ENCODE measurements around the gene PEX10.

DNA sequence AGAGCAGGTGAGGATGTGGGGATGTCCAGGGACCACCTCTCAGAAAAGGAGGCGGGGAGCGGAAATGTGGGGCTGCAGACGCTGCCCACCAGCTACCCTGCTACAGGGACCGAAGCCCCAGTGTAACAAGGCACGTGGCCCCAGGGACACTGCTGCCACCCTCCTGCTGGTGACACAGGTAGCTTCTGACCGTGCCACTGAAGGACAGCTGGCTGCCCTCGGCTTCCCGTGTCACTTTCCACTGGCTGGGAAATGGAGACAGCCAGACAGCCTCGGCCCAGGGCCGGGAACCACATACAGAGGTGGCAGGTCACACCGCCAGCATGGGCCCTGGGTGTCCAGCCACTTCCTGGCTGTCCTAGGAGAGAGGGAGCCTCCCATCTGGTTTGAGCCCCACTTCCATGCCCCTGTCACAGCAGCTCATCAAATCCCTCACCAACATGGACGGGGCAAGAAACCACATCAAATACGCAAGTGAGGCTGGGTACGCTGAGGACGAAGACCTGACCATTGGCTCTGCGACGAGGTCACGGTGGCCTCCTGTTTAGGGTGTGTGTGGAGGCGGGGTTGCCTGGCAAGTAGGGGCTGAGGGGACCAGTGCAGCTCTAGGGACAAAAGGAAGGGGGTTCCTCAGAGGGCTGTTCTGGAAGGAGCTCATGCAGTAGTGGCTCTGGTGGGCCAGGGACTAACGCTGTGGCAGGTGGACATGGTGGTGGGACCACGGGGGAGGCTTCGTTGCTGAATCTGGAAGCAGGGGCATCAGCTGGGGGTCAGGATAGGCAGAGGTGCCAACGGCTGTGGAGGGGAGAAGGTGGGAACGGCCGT, 5.0 kb downstream of the PEX10 start:
- TF ChIP-seq RAD21 (IDR thresholded peaks at IDR 0.05 in 1 of 2, conservative IDR thresholded peaks at IDR 0.05 in 1 of 2; ENCODE audit: low read depth in 2 of 2, low read length in 2 of 2): no peak
- TF ChIP-seq, protein P1, sequence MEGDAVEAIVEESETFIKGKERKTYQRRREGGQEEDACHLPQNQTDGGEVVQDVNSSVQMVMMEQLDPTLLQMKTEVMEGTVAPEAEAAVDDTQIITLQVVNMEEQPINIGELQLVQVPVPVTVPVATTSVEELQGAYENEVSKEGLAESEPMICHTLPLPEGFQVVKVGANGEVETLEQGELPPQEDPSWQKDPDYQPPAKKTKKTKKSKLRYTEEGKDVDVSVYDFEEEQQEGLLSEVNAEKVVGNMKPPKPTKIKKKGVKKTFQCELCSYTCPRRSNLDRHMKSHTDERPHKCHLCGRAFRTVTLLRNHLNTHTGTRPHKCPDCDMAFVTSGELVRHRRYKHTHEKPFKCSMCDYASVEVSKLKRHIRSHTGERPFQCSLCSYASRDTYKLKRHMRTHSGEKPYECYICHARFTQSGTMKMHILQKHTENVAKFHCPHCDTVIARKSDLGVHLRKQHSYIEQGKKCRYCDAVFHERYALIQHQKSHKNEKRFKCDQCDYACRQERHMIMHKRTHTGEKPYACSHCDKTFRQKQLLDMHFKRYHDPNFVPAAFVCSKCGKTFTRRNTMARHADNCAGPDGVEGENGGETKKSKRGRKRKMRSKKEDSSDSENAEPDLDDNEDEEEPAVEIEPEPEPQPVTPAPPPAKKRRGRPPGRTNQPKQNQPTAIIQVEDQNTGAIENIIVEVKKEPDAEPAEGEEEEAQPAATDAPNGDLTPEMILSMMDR (IDR thresholded peaks at IDR 0.05; ENCODE audit: control extremely low read depth in 1 of 3, insufficient read depth in 1 of 3, low read depth in 1 of 3, low read length in 3 of 3): no peak
- TF ChIP-seq POLR2A (IDR thresholded peaks at IDR 0.05; ENCODE audit: control extremely low read depth in 1 of 2, low read depth in 2 of 2, low read length in 2 of 2): no peak
- TF ChIP-seq EGR1 (IDR thresholded peaks at IDR 0.05; ENCODE audit: borderline replicate concordance, low read depth, low read length): no peak

All from H1 (cell line).